Thymus (tissue), 11 donors: Measurements from ENCODE around the gene SMDT1. TPM values are rescaled to one million over a fixed set of nuclear protein-coding genes. Genes with fewer than 3 reads are reported as not detected.

ENCODE experiments used
- DNase-seq, 9 donors: peaks; one replicate each; pipeline ENCODE4 v3.0.0-alpha.2; 2013; ENCODE audit warnings: low spot score in 9 of 9, low read depth in 6 of 9, missing footprints in 1 of 9
- H3K27ac ChIP-seq, 2 donors: one replicate each; pipeline ENCODE4 v1.5.1; 2013; ENCODE audit warnings: control low read depth in 1 of 2, low read depth in 1 of 2, low read length in 1 of 2, mild to moderate bottlenecking in 1 of 2, moderate library complexity in 1 of 2
- H3K27me3 ChIP-seq, 2 donors: one replicate each; pipeline ENCODE4 v1.5.1; 2013; ENCODE audit warnings: low read length in 1 of 2; ENCODE audit not compliant: control insufficient read depth in 2 of 2, insufficient read depth in 1 of 2
- H3K36me3 ChIP-seq, 2 donors: one replicate each; pipeline ENCODE4 v1.5.1; 2013; ENCODE audit warnings: low read length in 1 of 2, mild to moderate bottlenecking in 1 of 2, moderate library complexity in 1 of 2; ENCODE audit not compliant: control insufficient read depth in 2 of 2, insufficient read depth in 2 of 2
- H3K4me1 ChIP-seq, 2 donors: one replicate each; pipeline ENCODE4 v1.5.1; 2013; ENCODE audit warnings: low read length in 2 of 2; ENCODE audit not compliant: control insufficient read depth in 2 of 2, insufficient read depth in 2 of 2
- H3K4me3 ChIP-seq, 2 donors: one replicate each; pipeline ENCODE4 v1.5.1; 2013; ENCODE audit warnings: low read length in 2 of 2, control low read depth in 1 of 2, mild to moderate bottlenecking in 1 of 2
- H3K9me3 ChIP-seq, 2 donors: one replicate each; pipeline ENCODE4 v1.5.1; 2013; ENCODE audit warnings: low read length in 1 of 2, mild to moderate bottlenecking in 1 of 2; ENCODE audit not compliant: control insufficient read depth in 2 of 2, insufficient read depth in 1 of 2
- WGBS: extraction: QIAGEN DNeasy Blood & Tissue Kit; methylation state at CpG from one replicate; pipeline ENCODE4 v1.1.7; 2013; 5-methylcytosine and 5-hydroxymethylcytosine counted together
- polyA plus RNA-seq: library from polyadenylated mRNA; stranded (reverse); fragments of 200-250 nt; gene quantifications from one replicate; pipeline ENCODE4 v1.2.3, GENCODE V29; 2013
- total RNA-seq: library from RNA; stranded (reverse); fragments of 120-200 nt; gene quantifications from one replicate; pipeline ENCODE4 v1.2.4, GENCODE V29; 2013
- donor health status: healthy.

Gene SMDT1
- total and polyA plus RNA-seq, 2 donors = 18.7 to 78.8 TPM

DNA sequence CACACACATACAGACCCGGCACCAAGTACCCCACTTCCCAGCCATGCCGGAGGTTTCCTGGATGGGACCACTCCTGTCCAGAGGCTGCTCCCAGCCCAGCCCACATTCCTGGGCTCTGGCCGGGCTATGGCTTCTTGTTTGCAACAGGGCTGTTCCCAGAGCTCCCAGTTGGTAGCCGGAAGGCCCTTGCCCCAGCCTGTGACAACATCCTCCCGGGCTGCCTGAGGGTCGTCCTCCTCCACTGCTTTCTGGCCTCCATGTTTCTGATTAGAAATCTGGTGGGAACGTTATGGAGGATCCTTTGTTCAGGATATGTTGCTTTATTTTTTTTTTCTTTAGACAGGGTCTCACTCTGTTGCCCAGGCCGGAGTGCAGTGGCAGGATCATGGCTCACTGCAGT, 52.1 kb downstream of the SMDT1 start:
- no peak for DNase-seq
- peaks cover 0 to 4% of the 10 kb centered on the region in 2 donors for H3K36me3 ChIP-seq
- peaks cover 0 to 6% of the 10 kb centered on the region in 2 donors for H3K9me3 ChIP-seq
- H3K4me1 ChIP-seq = no peaks in the 10 kb centered on the region
- no peaks in the 10 kb centered on the region for H3K27me3 ChIP-seq
- WGBS = 87% methylated on average over 8 of the region's 8 CpGs
- no peak overlapping the region for H3K4me3 ChIP-seq
- no peak overlapping the region for H3K27ac ChIP-seq

DNA sequence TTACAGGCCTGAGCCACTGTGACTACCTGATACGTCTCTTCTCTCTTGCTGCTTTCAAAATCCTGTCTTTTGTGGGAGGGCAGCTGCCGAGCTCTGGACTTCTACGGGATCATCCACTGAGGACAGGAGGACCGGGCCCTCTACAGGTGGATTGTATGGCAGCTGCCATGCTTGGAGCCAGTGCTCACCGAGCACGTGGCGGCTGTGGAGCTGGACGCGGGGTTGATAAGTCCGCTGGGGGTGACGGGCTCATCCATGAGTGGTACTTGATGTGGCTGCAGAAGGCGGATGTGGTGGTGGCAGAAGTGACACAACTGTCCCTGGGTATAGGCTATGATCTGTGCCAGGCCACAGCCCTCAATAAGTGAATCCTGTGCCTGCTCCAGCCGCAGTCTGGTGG, 53.0 kb downstream of the SMDT1 start:
- peaks cover 0 to under 1% of the 10 kb centered on the region in 2 donors for H3K36me3 ChIP-seq
- H3K27ac ChIP-seq = no peak overlapping the region
- DNase-seq = no peak
- 80% methylated on average over 13 of the region's 13 CpGs for WGBS
- peaks cover 0 to 6% of the 10 kb centered on the region in 2 donors for H3K9me3 ChIP-seq
- H3K4me3 ChIP-seq = no peak overlapping the region
- H3K4me1 ChIP-seq = no peaks in the 10 kb centered on the region
- no peaks in the 10 kb centered on the region for H3K27me3 ChIP-seq

Other genes with a start within 250 kb of the SMDT1 start
- 15.8 TPM for gene SREBF2, start 246.6 kb upstream of the SMDT1 start, total RNA-seq
- 41.0 TPM for gene SREBF2, start 246.6 kb upstream of the SMDT1 start, polyA plus RNA-seq
- 0.19 TPM for gene SHISA8, start 164.6 kb upstream of the SMDT1 start, total RNA-seq
- gene SHISA8, start 164.6 kb upstream of the SMDT1 start, polyA plus RNA-seq = 2.9 TPM
- gene TNFRSF13C, start 152.9 kb upstream of the SMDT1 start, total RNA-seq = 1.0 TPM
- gene TNFRSF13C, start 152.9 kb upstream of the SMDT1 start, polyA plus RNA-seq = 6.1 TPM
- gene CENPM, start 132.5 kb upstream of the SMDT1 start, total RNA-seq = 31.4 TPM
- 13.1 TPM for gene CENPM, start 132.5 kb upstream of the SMDT1 start, polyA plus RNA-seq
- gene SEPTIN3, start 110.3 kb upstream of the SMDT1 start, total RNA-seq = 0.90 TPM
- 1.2 TPM for gene SEPTIN3, start 110.3 kb upstream of the SMDT1 start, polyA plus RNA-seq
- 0.66 TPM for gene WBP2NL, start 80.9 kb upstream of the SMDT1 start, total RNA-seq
- gene WBP2NL, start 80.9 kb upstream of the SMDT1 start, polyA plus RNA-seq = 2.2 TPM
- gene NAGA, start 8.9 kb upstream of the SMDT1 start, total RNA-seq = 18.1 TPM
- 10.6 TPM for gene NAGA, start 8.9 kb upstream of the SMDT1 start, polyA plus RNA-seq
- 5.1 TPM for gene PHETA2, start 5.5 kb upstream of the SMDT1 start, total RNA-seq
- gene PHETA2, start 5.5 kb upstream of the SMDT1 start, polyA plus RNA-seq = 5.2 TPM
- 99.7 TPM for gene NDUFA6, start 11.1 kb downstream of the SMDT1 start, total RNA-seq
- 90.0 TPM for gene NDUFA6, start 11.1 kb downstream of the SMDT1 start, polyA plus RNA-seq
- 0.42 TPM for gene CYP2D6, start 51.1 kb downstream of the SMDT1 start, total RNA-seq
- 9.2 TPM for gene CYP2D6, start 51.1 kb downstream of the SMDT1 start, polyA plus RNA-seq
- 26.4 TPM for gene TCF20, start 191.0 kb downstream of the SMDT1 start, total RNA-seq
- 9.9 TPM for gene TCF20, start 191.0 kb downstream of the SMDT1 start, polyA plus RNA-seq